HepG2 (cell line): Measurements from ENCODE around the gene HSPE1. TPM values are rescaled to one million over a fixed set of nuclear protein-coding genes. Genes with fewer than 3 reads are reported as not detected.

Experiments
- ATAC-seq: fragments of 200-7000 bp; cut with Tn5 transposase; 3 replicates; pipeline ENCODE4 v1.9.1; 2020; ENCODE audit warnings: mild to moderate bottlenecking, moderate library complexity
- BruUV-seq: library from RNA; stranded (reverse); fragments of 400-500 nt; replicated peaks from 2 replicates; lab custom pipeline; 2021; lab: Mats Ljungman, UMichigan
- CTCF ChIA-PET: fragments of 300-600 bp; formaldehyde crosslinking; extraction: SDS; loops from one replicate; lab custom pipeline; 2021; ENCODE audit warnings: low total read pairs, inconsistent platforms, low intra/inter-chr PET ratio; lab: Yijun Ruan, JAX
- POLR2A ChIA-PET: fragments of 350-600 bp; sonication (Branson Sonifier 250); formaldehyde crosslinking; loops from one replicate; lab custom pipeline; 2020; ENCODE audit warnings: antibody characterized with exemption, inconsistent platforms; lab: Yijun Ruan, JAX
- DNase-seq: peaks from one replicate; pipeline ENCODE4 v3.0.0-alpha.2; 2015; ENCODE audit warnings: low spot score
- FAIRE-seq: peaks from 3 replicates; lab custom pipeline; 2011; peaks lifted over from hg19 to GRCh38; lab: Jason Lieb, UNC
- H2AFZ ChIP-seq: one replicate; pipeline ENCODE4 v1.6.1; 2011; ENCODE audit warnings: low read length, inconsistent platforms
- H3K27ac ChIP-seq: fragments of 300-600 bp; 3 replicates; pipeline ENCODE4 v1.8.0; 2011; ENCODE audit warnings: mixed run types, mild to moderate bottlenecking, mixed read lengths, low read length, inconsistent platforms; ENCODE audit not compliant: insufficient read depth; ENCODE audit errors: extremely low read length
- H3K27me3 ChIP-seq, 2 experiments: fragments of 200-600 bp in 1 of 2; 2 replicates in 1 of 2; 3 replicates in 1 of 2; pipeline versions ENCODE4 v1.6.0 to v1.8.0; 2011; ENCODE audit warnings: low read length in 2 of 2, mild to moderate bottlenecking in 2 of 2, moderate library complexity in 2 of 2, inconsistent platforms in 1 of 2; ENCODE audit not compliant: insufficient read depth in 2 of 2, control insufficient read depth in 1 of 2
- H3K36me3 ChIP-seq, 2 experiments: fragments of 200-600 bp in 1 of 2; replicated peaks in 1 of 2; 2 replicates in 1 of 2; 3 replicates in 1 of 2; pipeline versions ENCODE4 v1.5.1 to v1.8.0; 2011; ENCODE audit warnings: low read length in 2 of 2, inconsistent platforms in 1 of 2; ENCODE audit not compliant: insufficient read depth in 2 of 2, control insufficient read depth in 1 of 2
- H3K4me1 ChIP-seq: 2 replicates; pipeline ENCODE4 v1.5.1; 2012; ENCODE audit warnings: low read length, inconsistent platforms; ENCODE audit not compliant: insufficient read depth
- H3K4me2 ChIP-seq: 2 replicates; pipeline ENCODE4 v1.6.0; 2011; ENCODE audit warnings: low read depth, low read length, inconsistent platforms
- H3K4me3 ChIP-seq, 3 experiments: fragments of 200-600 bp in 1 of 3; sonication (generic), shearing (Covaris generic) in 1 of 3; replicated peaks in 1 of 3; 2 replicates each; pipeline ENCODE4 v1.5.1; 2011 to 2016; ENCODE audit warnings: low read length in 3 of 3, inconsistent platforms in 2 of 3, low read depth in 2 of 3, mild to moderate bottlenecking in 2 of 3, control low read depth in 1 of 3, mixed read lengths in 1 of 3; ENCODE audit not compliant: insufficient read depth in 1 of 3
- H3K79me2 ChIP-seq: one replicate; pipeline ENCODE4 v1.6.1; 2011; ENCODE audit warnings: low read length, inconsistent platforms; ENCODE audit not compliant: insufficient read depth
- H3K9ac ChIP-seq: 2 replicates; pipeline ENCODE4 v1.6.0; 2011; ENCODE audit warnings: mild to moderate bottlenecking, low read depth, low read length, inconsistent platforms; ENCODE audit not compliant: insufficient read depth
- H3K9me3 ChIP-seq: 2 replicates; pipeline ENCODE4 v1.5.1; 2012; ENCODE audit warnings: mild to moderate bottlenecking, low read length
- H4K20me1 ChIP-seq: 2 replicates; pipeline ENCODE4 v1.6.0; 2011; ENCODE audit warnings: inconsistent platforms, mild to moderate bottlenecking, low read length, moderate library complexity; ENCODE audit not compliant: insufficient read depth
- AGO2 ChIP-seq: fragments of 200-400 bp; formaldehyde crosslinking; optimal IDR thresholded peaks from 2 replicates; pipeline ENCODE3; 2017; ENCODE audit warnings: mild to moderate bottlenecking, low read depth, low read length, moderate library complexity
- ELF1 ChIP-seq: sonication (generic); formaldehyde crosslinking; IDR thresholded peaks from 2 replicates; pipeline ENCODE4 v1.4.0; 2020; ENCODE audit warnings: missing genetic modification reagents
- GABPB1 ChIP-seq: IDR thresholded peaks from 2 replicates; pipeline ENCODE4 v1.6.1; 2016; ENCODE audit warnings: mild to moderate bottlenecking, missing genetic modification reagents, moderate library complexity, missing compliant biosample characterization
- HBP1 ChIP-seq: IDR thresholded peaks from 2 replicates; pipeline ENCODE4 v1.6.1; 2016; ENCODE audit warnings: low read depth, control low read depth
- KAT7 ChIP-seq: IDR thresholded peaks from 2 replicates; pipeline ENCODE4 v1.6.1; 2018; ENCODE audit warnings: borderline replicate concordance, missing compliant biosample characterization
- NRL ChIP-seq: sonication (generic); formaldehyde crosslinking; IDR thresholded peaks from 2 replicates; pipeline ENCODE4 v1.5.0; 2020; ENCODE audit warnings: missing genetic modification reagents, mild to moderate bottlenecking, moderate library complexity, borderline replicate concordance
- PTBP1 ChIP-seq: fragments of 200-400 bp; formaldehyde crosslinking; IDR thresholded peaks from 2 replicates; pipeline ENCODE4 v1.6.1; 2018; ENCODE audit warnings: low read length, low read depth; ENCODE audit not compliant: poor library complexity, severe bottlenecking
- XRCC5 ChIP-seq: fragments of 200-400 bp; formaldehyde crosslinking; optimal IDR thresholded peaks from 2 replicates; pipeline ENCODE3; 2017; ENCODE audit warnings: mild to moderate bottlenecking, low read length
- ZEB1 ChIP-seq: IDR thresholded peaks from 2 replicates; pipeline ENCODE4 v1.6.1; 2012; ENCODE audit warnings: mild to moderate bottlenecking, low read depth, inconsistent platforms; ENCODE audit not compliant: insufficient replicate concordance
- ZFP91 ChIP-seq: sonication (generic); formaldehyde crosslinking; IDR thresholded peaks from 2 replicates; pipeline ENCODE4 v1.9.0; 2022; ENCODE audit warnings: missing genetic modification reagents, mild to moderate bottlenecking, borderline replicate concordance
- ZNF333 ChIP-seq: sonication (generic); formaldehyde crosslinking; IDR thresholded peaks from 2 replicates; pipeline ENCODE4 v1.4.0; 2020; ENCODE audit warnings: mild to moderate bottlenecking, missing genetic modification reagents, borderline replicate concordance
- ZNF607 ChIP-seq: sonication (generic); formaldehyde crosslinking; IDR thresholded peaks from 2 replicates; pipeline ENCODE4 v1.5.1; 2020; ENCODE audit warnings: missing genetic modification reagents, mild to moderate bottlenecking, borderline replicate concordance
- WGBS: methylation state at CpG from one replicate; pipeline ENCODE4 v1.1.6; 2017; ENCODE audit warnings: low lambda C conversion rate; 5-methylcytosine and 5-hydroxymethylcytosine counted together
- in situ Hi-C: cut with HindIII; loops from 2 replicates; pipeline ENCODE4 v1.10.0; 2017; ENCODE audit warnings: low pct_unique_long_range_greater_than_20kb; ENCODE audit not compliant: extremely low pct_ligation_motif_present
- intact Hi-C: fragments of 100-400 bp; cut with micrococcal nuclease; formaldehyde crosslinking; loops from one replicate; pipeline ENCODE4 v1.10.0; 2022; ENCODE audit not compliant: unreplicated experiment
- polyA plus RNA-seq, 8 experiments: library from polyadenylated mRNA; depleted of rRNA in 3 of 8; stranded (reverse) in 7 of 8; unstranded in 1 of 8; fragments of >200 nt; fragmentation: Illumina TruSeq in 4 of 8; extraction: Trizol in 4 of 8; gene quantifications; 2 replicates each; pipeline versions ENCODE4 v1.2.1 to v1.2.3, GENCODE V29; 2011 to 2016; ENCODE audit warnings: low read depth in 4 of 8, missing spikeins in 1 of 8, mixed read lengths in 1 of 8; ENCODE audit not compliant: insufficient read depth in 1 of 8
- total RNA-seq, 5 experiments: library from RNA; depleted of rRNA; stranded (reverse); fragments of >200 nt; fragmentation: Illumina TruSeq; extraction: Trizol; gene quantifications; 2 replicates each; pipeline ENCODE4 v1.2.3, GENCODE V29; 2016; ENCODE audit warnings: low read depth in 1 of 5
- TF ChIP-seq, protein P1 (sequence below): sonication (generic); formaldehyde crosslinking; IDR thresholded peaks from 2 replicates; pipeline ENCODE4 v1.5.0; 2020; ENCODE audit warnings: missing genetic modification reagents, mild to moderate bottlenecking, borderline replicate concordance
- TF ChIP-seq, protein P2 (sequence below): sonication (generic); formaldehyde crosslinking; IDR thresholded peaks from 2 replicates; pipeline ENCODE4 v1.4.0; 2020; ENCODE audit warnings: missing genetic modification reagents, borderline replicate concordance

Gene HSPE1
- total and polyA plus RNA-seq, 2 of the 13 experiments (the other 11 are each of a cell fraction or from before 2014, with no cell fraction given): 244 to 823 TPM

DNA sequence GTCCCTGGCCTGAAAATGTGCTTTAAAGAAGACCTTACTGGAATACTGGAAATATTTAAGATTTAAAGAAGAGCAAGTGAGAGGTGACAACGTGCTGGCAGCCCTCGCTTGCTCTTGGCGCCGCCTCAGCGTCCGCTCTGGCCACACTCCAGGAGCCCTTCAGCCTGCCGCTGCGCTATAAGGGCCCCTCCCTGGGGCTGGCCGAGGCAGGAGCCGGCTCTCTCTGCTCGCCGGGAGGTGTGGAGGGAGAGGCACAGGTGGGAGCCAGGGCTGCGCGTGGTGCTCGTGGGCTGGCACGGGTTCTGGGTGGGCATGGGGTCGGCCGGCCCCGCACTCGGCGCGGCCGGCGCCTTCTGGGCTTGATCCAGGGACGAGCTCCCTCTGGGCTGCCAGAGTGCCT is 49.7 kb upstream of the HSPE1 start:
- H2AFZ ChIP-seq: no peak overlapping the region
- peaks cover 26% of the 10 kb centered on the region for H3K79me2 ChIP-seq
- in situ Hi-C loops: no loop called here
- 97% methylated on average over 25 of the region's 25 CpGs for WGBS
- no peaks in the 10 kb centered on the region for H3K9me3 ChIP-seq
- TF ChIP-seq XRCC5 (no peak), PTBP1 (peak; percentile 64), ELF1 (no peak), AGO2 (peak; percentile 29), ZNF333 (CRISPR knock-in tag) (peak; percentile 21; the same call in 1 of the 2 replicates), KAT7 (no peak), ZEB1 (no peak), ZFP91 (CRISPR knock-in tag) (peak; percentile 15; the same call in 1 of the 2 replicates), ZNF607 (0 out of 2 replicates have a peak, but pooled peaks have one; percentile 2), NRL (CRISPR knock-in tag) (peak; percentile 54; the same call in 1 of the 2 replicates), GABPB1 (CRISPR knock-in tag) (peak; percentile 25; the same call in 1 of the 2 replicates), HBP1 (CRISPR knock-in tag) (no peak)
- TF ChIP-seq, protein P1, sequence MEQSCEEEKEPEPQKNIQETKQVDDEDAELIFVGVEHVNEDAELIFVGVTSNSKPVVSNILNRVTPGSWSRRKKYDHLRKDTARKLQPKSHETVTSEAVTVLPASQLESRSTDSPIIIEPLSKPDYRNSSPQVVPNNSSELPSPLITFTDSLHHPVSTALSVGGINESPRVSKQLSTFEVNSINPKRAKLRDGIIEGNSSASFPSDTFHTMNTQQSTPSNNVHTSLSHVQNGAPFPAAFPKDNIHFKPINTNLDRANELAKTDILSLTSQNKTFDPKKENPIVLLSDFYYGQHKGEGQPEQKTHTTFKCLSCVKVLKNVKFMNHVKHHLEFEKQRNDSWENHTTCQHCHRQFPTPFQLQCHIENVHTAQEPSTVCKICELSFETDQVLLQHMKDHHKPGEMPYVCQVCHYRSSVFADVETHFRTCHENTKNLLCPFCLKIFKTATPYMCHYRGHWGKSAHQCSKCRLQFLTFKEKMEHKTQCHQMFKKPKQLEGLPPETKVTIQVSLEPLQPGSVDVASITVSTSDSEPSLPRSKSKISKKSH (CRISPR knock-in tag): 0 out of 2 replicates have a peak, but pooled peaks have one; percentile 38
- TF ChIP-seq, protein P2, sequence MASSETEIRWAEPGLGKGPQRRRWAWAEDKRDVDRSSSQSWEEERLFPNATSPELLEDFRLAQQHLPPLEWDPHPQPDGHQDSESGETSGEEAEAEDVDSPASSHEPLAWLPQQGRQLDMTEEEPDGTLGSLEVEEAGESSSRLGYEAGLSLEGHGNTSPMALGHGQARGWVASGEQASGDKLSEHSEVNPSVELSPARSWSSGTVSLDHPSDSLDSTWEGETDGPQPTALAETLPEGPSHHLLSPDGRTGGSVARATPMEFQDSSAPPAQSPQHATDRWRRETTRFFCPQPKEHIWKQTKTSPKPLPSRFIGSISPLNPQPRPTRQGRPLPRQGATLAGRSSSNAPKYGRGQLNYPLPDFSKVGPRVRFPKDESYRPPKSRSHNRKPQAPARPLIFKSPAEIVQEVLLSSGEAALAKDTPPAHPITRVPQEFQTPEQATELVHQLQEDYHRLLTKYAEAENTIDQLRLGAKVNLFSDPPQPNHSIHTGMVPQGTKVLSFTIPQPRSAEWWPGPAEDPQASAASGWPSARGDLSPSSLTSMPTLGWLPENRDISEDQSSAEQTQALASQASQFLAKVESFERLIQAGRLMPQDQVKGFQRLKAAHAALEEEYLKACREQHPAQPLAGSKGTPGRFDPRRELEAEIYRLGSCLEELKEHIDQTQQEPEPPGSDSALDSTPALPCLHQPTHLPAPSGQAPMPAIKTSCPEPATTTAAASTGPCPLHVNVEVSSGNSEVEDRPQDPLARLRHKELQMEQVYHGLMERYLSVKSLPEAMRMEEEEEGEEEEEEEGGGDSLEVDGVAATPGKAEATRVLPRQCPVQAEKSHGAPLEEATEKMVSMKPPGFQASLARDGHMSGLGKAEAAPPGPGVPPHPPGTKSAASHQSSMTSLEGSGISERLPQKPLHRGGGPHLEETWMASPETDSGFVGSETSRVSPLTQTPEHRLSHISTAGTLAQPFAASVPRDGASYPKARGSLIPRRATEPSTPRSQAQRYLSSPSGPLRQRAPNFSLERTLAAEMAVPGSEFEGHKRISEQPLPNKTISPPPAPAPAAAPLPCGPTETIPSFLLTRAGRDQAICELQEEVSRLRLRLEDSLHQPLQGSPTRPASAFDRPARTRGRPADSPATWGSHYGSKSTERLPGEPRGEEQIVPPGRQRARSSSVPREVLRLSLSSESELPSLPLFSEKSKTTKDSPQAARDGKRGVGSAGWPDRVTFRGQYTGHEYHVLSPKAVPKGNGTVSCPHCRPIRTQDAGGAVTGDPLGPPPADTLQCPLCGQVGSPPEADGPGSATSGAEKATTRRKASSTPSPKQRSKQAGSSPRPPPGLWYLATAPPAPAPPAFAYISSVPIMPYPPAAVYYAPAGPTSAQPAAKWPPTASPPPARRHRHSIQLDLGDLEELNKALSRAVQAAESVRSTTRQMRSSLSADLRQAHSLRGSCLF: no peak
- ATAC-seq (no peak), DNase-seq (no peak), FAIRE-seq (no peak)
- intact Hi-C loops: loop anchor here (5.0 kb wide), 1 partner anchor 257 kb away; the partner anchor contains the start of gene MARS2
- H3K4me1 ChIP-seq: peaks cover 19% of the 10 kb centered on the region
- no peaks in the 10 kb centered on the region for H4K20me1 ChIP-seq
- H3K9ac ChIP-seq: no peak overlapping the region
- no peak overlapping the region for H3K4me2 ChIP-seq
- H3K36me3 ChIP-seq: no peaks in the 10 kb centered on the region
- no TSS peak for BruUV-seq
- ChIA-PET POLR2A (interaction anchor here (0.7 to 8.2 kb wide), 17 partner anchors 10 to 1794 kb away, joined by 3 to 306 read pairs (median 8); partner anchors contain the start of genes HSPD1, HSPE1, MARS2 and MOB4), CTCF (no interaction called here)
- H3K4me3 ChIP-seq: no peak overlapping the region
- no peak overlapping the region for H3K27ac ChIP-seq
- H3K27me3 ChIP-seq: no peaks in the 10 kb centered on the region; a peak in 1 of 5 replicates
